ENCODE results near the gene ZNF592. TPM values are rescaled to one million over a fixed set of nuclear protein-coding genes. Genes with fewer than 3 reads are reported as not detected.

Gene ZNF592
- total and polyA plus RNA-seq, 9 donors, result 9.0 to 23.1 (median 20.3) TPM

DNA sequence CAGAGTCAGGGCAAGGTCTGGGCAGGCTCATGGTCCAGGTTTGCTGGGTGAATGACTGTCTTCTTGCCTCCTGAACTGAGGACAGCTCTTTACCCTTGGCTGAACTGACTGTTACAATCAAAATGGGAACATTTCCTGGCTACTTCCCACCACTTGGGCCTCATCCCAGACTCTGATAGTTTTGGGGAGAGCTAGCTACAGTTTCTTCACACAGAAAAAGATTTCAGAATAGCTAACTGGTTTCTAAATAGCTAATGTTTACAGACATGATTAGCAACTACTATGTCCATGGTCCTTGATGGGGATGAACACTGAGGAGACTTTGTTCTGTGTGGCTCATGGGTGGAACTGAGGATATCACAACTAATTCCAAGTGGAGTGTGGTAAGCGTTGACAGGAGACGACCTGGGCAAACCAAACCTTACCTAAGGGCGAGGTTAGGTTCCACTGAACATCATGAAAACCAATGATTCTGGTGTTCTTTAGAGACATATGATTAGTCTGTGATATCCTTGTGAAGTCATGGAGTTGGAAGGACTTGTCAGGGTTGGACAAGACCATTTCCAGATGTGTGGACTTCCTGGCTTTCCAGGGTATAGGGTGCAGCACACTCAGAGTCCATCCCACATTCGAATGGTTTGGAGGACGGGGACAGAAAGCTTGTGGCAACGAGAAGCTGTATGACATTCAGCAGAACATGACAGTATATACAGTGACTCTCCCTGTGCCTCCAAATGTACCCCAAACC, 76.0 kb downstream of the ZNF592 start:
- H3K9me3 ChIP-seq (replicated peaks; ENCODE audit: control insufficient read depth, low read depth, low read length), result no peaks in the 10 kb centered on the region
- peak overlapping the region; percentile 96 for H3K27ac ChIP-seq (ENCODE audit: low read length)
- peaks cover 69% of the 10 kb centered on the region for H3K36me3 ChIP-seq (ENCODE audit: control insufficient read depth, insufficient read depth, low read length)
- no peaks in the 10 kb centered on the region for H3K27me3 ChIP-seq (ENCODE audit: control insufficient read depth, insufficient read depth, low read length)
- H3K4me1 ChIP-seq (ENCODE audit: control insufficient read depth, insufficient read depth, low read length), result peaks cover 87% of the 10 kb centered on the region
- DNase-seq, result peak; percentile 98
- 62% methylated on average over 6 of the region's 6 CpGs for WGBS (ENCODE audit: insufficient coverage)
- H3K4me3 ChIP-seq (ENCODE audit: low read length), result no peak overlapping the region

DNA sequence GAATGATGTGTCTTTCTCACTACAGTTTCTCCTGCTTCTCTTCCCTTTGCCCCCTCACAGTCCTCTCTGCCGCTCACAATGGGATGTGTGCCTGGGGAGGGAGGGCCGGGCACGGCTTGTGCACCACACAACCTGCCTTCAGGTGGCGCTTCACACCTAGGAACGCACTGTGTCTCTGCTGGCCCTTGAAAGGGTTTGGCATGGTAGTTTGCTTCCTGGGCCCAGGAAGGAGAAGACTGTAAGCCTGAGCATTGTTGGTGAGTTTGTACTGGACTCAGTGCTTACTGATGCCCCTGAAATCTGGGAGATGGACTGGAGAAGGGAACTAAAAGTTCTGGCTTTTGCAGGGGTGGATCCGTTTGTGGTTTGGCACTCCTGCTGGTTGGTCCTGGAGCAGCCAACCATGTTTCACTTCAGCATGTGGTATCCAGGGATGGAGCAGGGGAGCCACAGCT, 78.0 kb downstream of the ZNF592 start:
- Histone ChIP-seq H3K27me3 (ENCODE audit: control insufficient read depth, insufficient read depth, low read length) (no peaks in the 10 kb centered on the region), H3K4me1 (ENCODE audit: control insufficient read depth, insufficient read depth, low read length) (peaks cover 69% of the 10 kb centered on the region), H3K27ac (ENCODE audit: low read length) (peak overlapping the region; percentile 50), H3K4me3 (ENCODE audit: low read length) (no peak overlapping the region), H3K36me3 (ENCODE audit: control insufficient read depth, insufficient read depth, low read length) (peaks cover 63% of the 10 kb centered on the region), H3K9me3 (replicated peaks; ENCODE audit: control insufficient read depth, low read depth, low read length) (no peaks in the 10 kb centered on the region)
- no peak for DNase-seq
- 59% methylated on average over 5 of the region's 6 CpGs for WGBS (ENCODE audit: insufficient coverage)

DNA sequence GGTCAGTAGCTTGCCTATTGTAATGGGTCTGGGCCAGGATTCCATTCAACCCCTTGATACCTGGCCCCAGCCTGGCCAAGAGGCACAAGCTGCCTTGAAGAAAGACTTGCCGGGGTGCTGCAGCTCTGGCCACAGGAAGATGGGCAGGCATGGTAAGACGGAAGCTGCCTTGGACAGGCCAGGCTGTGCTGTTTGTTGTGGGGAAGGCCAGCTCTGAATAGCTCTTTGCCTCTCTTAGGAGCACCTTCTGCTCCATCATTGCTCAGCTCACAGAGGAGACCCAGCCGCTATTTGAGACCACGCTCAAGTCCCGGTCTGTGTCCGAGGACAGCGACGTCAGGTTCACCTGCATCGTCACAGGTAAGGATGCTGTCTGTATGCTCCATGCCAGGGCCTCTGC, 78.9 kb downstream of the ZNF592 start:
- Histone ChIP-seq H3K9me3 (replicated peaks; ENCODE audit: control insufficient read depth, low read depth, low read length) (no peaks in the 10 kb centered on the region), H3K4me1 (ENCODE audit: control insufficient read depth, insufficient read depth, low read length) (peaks cover 64% of the 10 kb centered on the region), H3K27ac (ENCODE audit: low read length) (no peak overlapping the region), H3K27me3 (ENCODE audit: control insufficient read depth, insufficient read depth, low read length) (no peaks in the 10 kb centered on the region), H3K4me3 (ENCODE audit: low read length) (no peak overlapping the region), H3K36me3 (ENCODE audit: control insufficient read depth, insufficient read depth, low read length) (peaks cover 61% of the 10 kb centered on the region)
- no peak for DNase-seq
- 93% methylated on average over 8 of the region's 9 CpGs for WGBS (ENCODE audit: insufficient coverage)

DNA sequence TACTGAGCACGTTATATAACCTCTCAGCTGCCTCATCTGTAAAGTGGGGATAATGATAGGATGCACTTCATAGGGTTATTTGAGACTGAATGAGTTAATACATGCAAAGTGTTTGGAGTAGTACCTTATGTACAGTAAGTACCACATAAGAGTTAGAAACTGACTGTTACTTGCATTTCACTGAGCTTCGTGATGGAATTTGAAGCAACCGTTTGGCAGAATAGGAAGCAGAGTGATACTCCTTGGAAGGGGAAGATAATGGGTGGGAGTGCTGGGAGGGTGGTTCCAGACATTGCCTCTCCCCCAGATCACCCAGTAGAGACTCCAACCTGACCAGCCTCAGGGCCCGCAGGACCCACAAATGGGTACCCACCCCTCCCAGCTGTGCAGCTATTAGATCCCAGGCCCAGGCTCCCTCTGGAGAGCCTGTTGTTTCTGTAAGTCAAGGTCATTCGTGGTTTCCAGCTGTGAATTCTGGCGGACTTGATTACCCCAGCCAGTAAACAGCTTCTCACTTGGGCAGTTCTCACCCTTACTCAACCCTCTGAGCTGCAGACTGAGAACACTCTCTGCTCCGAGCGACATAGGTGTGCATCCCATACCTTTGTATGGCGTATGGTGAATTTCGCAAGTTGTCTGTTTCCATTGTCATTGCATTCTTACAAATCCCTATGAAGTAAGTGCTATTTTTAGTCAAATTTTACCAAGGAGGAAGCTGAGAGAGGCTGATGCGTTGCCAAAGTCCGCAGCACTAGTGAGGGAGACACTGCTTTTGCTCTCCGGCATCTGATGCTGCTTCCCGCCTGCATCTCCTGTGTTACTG, 79.9 kb downstream of the ZNF592 start:
- H3K27ac ChIP-seq (ENCODE audit: low read length), result peak overlapping the region; percentile 87
- H3K9me3 ChIP-seq (replicated peaks; ENCODE audit: control insufficient read depth, low read depth, low read length), result no peaks in the 10 kb centered on the region
- WGBS (ENCODE audit: insufficient coverage), result 20% methylated on average over 1 of the region's 14 CpGs
- no peak overlapping the region for H3K4me3 ChIP-seq (ENCODE audit: low read length)
- peaks cover 61% of the 10 kb centered on the region for H3K36me3 ChIP-seq (ENCODE audit: control insufficient read depth, insufficient read depth, low read length)
- peak; percentile 90 for DNase-seq
- peaks cover 61% of the 10 kb centered on the region for H3K4me1 ChIP-seq (ENCODE audit: control insufficient read depth, insufficient read depth, low read length)
- H3K27me3 ChIP-seq (ENCODE audit: control insufficient read depth, insufficient read depth, low read length), result no peaks in the 10 kb centered on the region

DNA sequence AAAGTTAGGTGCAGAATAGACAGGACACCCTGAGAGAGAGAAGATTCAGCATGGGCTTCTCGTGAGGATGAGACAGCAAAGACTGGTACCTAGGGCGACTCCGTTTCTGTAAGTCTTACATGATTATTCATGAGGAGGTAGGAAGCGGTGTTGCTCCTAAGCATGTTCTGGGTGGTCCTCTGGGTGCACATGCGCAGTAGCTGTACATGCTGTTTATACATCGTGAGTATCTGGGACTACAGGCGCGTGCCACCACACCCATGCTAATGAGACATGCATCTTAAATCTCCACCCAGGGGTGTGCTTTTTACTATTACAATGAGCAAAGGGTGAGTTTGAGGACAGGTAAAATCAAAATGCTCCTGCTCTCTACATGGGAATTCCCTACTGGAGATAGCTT, 81.0 kb downstream of the ZNF592 start:
- WGBS (ENCODE audit: insufficient coverage), result 89% methylated on average over 4 of the region's 8 CpGs
- no peaks in the 10 kb centered on the region for H3K9me3 ChIP-seq (replicated peaks; ENCODE audit: control insufficient read depth, low read depth, low read length)
- peaks cover 62% of the 10 kb centered on the region for H3K36me3 ChIP-seq (ENCODE audit: control insufficient read depth, insufficient read depth, low read length)
- peak overlapping the region; percentile 87 for H3K27ac ChIP-seq (ENCODE audit: low read length)
- peaks cover 56% of the 10 kb centered on the region for H3K4me1 ChIP-seq (ENCODE audit: control insufficient read depth, insufficient read depth, low read length)
- DNase-seq, result no peak
- no peak overlapping the region for H3K4me3 ChIP-seq (ENCODE audit: low read length)
- no peaks in the 10 kb centered on the region for H3K27me3 ChIP-seq (ENCODE audit: control insufficient read depth, insufficient read depth, low read length)

DNA sequence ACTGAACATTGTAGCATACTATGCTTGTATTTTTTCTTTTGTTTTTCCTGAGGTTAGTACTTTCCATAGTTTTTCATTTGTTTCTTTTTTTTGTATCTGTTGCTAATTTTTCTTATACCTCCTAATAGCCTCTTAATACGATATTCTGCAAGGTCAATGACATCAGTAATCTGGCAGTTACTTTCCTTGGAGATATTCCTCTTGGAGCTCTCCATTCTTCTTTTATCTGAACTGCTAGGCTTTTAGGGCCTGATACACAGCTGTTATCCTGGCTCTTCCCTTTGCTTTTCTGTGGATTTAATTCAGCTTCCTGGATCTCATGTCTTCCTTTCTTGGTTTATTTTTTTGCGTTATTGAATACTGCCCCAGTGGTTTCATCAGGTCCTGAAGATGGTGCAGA, 81.6 kb downstream of the ZNF592 start:
- Histone ChIP-seq H3K27me3 (ENCODE audit: control insufficient read depth, insufficient read depth, low read length) (no peaks in the 10 kb centered on the region), H3K27ac (ENCODE audit: low read length) (no peak overlapping the region), H3K36me3 (ENCODE audit: control insufficient read depth, insufficient read depth, low read length) (peaks cover 57% of the 10 kb centered on the region), H3K9me3 (replicated peaks; ENCODE audit: control insufficient read depth, low read depth, low read length) (no peaks in the 10 kb centered on the region), H3K4me1 (ENCODE audit: control insufficient read depth, insufficient read depth, low read length) (peaks cover 56% of the 10 kb centered on the region), H3K4me3 (ENCODE audit: low read length) (no peak overlapping the region)
- peak; percentile 80 for DNase-seq
- WGBS (ENCODE audit: insufficient coverage), result no CpG with 5 or more reads among the region's 2 CpGs

DNA sequence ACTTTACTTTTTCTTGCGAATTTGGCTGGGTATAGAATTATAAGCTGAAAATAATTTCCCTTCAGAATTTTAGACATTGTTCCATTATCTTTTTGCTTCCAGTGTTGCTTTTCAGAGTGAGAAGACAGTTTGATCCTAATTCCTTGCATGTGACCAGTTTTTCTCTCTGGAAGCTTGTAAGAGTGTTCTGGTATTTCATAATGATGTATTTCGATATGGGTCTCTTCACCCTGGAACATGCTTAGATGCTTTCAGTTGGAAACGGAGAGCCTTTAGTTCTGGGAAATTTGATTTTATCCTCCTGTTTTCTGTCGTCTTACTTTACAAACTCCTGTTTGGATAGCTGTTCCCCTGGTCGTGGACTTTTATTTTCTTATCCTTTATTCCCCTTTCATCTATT, 82.6 kb downstream of the ZNF592 start:
- no peak for DNase-seq
- H3K27ac ChIP-seq (ENCODE audit: low read length), result no peak overlapping the region
- peaks cover 55% of the 10 kb centered on the region for H3K4me1 ChIP-seq (ENCODE audit: control insufficient read depth, insufficient read depth, low read length)
- H3K4me3 ChIP-seq (ENCODE audit: low read length), result no peak overlapping the region
- H3K36me3 ChIP-seq (ENCODE audit: control insufficient read depth, insufficient read depth, low read length), result peaks cover 58% of the 10 kb centered on the region
- H3K9me3 ChIP-seq (replicated peaks; ENCODE audit: control insufficient read depth, low read depth, low read length), result no peaks in the 10 kb centered on the region
- no CpG with 5 or more reads among the region's 5 CpGs for WGBS (ENCODE audit: insufficient coverage)
- no peaks in the 10 kb centered on the region for H3K27me3 ChIP-seq (ENCODE audit: control insufficient read depth, insufficient read depth, low read length)

DNA sequence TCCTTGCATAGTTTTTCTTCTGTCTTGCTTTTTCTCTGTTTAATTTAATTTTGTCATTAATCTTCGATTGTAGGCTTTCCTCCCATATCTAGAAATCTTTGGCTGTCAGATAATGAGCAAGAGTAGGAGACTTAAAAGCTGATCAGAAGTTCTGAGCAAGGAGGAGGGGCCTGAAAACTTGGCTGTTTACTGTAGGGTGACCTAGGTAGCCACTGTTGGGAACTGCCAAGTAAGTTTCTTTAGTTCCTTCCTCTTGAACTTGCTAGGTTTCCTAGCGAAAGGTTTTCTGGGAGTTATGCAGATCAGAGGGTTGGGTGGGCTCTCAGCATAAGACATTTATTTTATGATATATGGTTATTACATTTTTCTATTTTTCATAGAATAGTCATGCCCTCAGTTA, 83.2 kb downstream of the ZNF592 start:
- no peaks in the 10 kb centered on the region for H3K27me3 ChIP-seq (ENCODE audit: control insufficient read depth, insufficient read depth, low read length)
- peak overlapping the region; percentile 16 for H3K27ac ChIP-seq (ENCODE audit: low read length)
- no peak for DNase-seq
- peaks cover 59% of the 10 kb centered on the region for H3K36me3 ChIP-seq (ENCODE audit: control insufficient read depth, insufficient read depth, low read length)
- H3K9me3 ChIP-seq (replicated peaks; ENCODE audit: control insufficient read depth, low read depth, low read length), result no peaks in the 10 kb centered on the region
- WGBS (ENCODE audit: insufficient coverage), result no CpG with 5 or more reads among the region's 2 CpGs
- peaks cover 54% of the 10 kb centered on the region for H3K4me1 ChIP-seq (ENCODE audit: control insufficient read depth, insufficient read depth, low read length)
- no peak overlapping the region for H3K4me3 ChIP-seq (ENCODE audit: low read length)

DNA sequence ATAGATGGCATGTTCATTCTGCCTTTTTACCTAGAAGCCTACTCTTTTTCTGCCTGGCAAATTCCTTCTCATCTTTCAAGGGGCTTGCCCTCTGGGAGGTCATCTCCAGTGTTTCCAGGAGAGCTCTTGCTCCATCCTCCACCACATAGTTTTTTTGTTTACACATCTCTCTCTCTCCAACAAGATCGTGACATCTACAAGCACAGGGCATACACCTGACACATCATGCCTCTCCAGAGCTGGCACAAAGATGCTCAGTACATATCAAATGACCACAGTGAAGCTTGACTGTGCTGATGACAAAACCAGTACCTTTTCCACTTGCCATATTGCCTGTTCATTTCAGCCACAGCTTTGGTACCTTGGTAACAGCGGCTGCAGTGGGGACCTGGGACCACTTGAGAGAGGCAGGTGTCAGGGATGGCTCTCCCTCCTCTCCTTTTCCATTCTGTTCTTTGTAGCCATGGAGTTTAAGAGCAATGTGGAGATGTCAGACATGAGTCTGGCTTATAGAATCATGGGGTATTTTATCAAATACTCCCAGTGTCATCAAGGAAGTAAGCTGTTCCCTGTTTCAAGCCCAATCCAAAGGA, 84.2 kb downstream of the ZNF592 start:
- no peaks in the 10 kb centered on the region for H3K27me3 ChIP-seq (ENCODE audit: control insufficient read depth, insufficient read depth, low read length)
- peaks cover 53% of the 10 kb centered on the region for H3K36me3 ChIP-seq (ENCODE audit: control insufficient read depth, insufficient read depth, low read length)
- 64% methylated on average over 1 of the region's 2 CpGs for WGBS (ENCODE audit: insufficient coverage)
- H3K9me3 ChIP-seq (replicated peaks; ENCODE audit: control insufficient read depth, low read depth, low read length), result no peaks in the 10 kb centered on the region
- no peak overlapping the region for H3K4me3 ChIP-seq (ENCODE audit: low read length)
- peaks cover 54% of the 10 kb centered on the region for H3K4me1 ChIP-seq (ENCODE audit: control insufficient read depth, insufficient read depth, low read length)
- peak overlapping the region; percentile 49 for H3K27ac ChIP-seq (ENCODE audit: low read length)
- DNase-seq, result no peak

All from muscle of leg (tissue), 11 donors.